OCI-LY7 (cell line): ENCODE measurements around the gene DNALI1.
"Not testable (repeated sequence)": the region's sequence is repeated elsewhere in the genome, so short reads cannot be mapped to it uniquely, and the experiment has no call there.

Source experiments
- CTCF ChIP-seq: fragments of 200-600 bp; sonication (generic); conservative IDR thresholded peaks from 2 replicates; pipeline ENCODE4 v1.5.1; 2014; ENCODE audit warnings: mild to moderate bottlenecking, antibody characterized with exemption, low read length, moderate library complexity, mixed read lengths
- EZH2phosphoT487 ChIP-seq: fragments of 200-600 bp; sonication (generic); IDR thresholded peaks from 2 replicates; pipeline ENCODE4 v1.6.1; 2018; ENCODE audit warnings: low read depth, borderline replicate concordance, mild to moderate bottlenecking, mixed run types, antibody characterized with exemption, low read length, moderate library complexity, mixed read lengths

GRCh38 chr1:37529888-37530287, 26.9 kb upstream of the DNALI1 start:
- TF ChIP-seq CTCF, EZH2phosphoT487: not testable (repeated sequence)
